ENCODE results near the gene PSAT1. TPM values are rescaled to one million over a fixed set of nuclear protein-coding genes. Genes with fewer than 3 reads are reported as not detected.

The PSAT1 gene
- total RNA-seq, 1 experiment from 2014 or later: 69.5 TPM

DNA sequence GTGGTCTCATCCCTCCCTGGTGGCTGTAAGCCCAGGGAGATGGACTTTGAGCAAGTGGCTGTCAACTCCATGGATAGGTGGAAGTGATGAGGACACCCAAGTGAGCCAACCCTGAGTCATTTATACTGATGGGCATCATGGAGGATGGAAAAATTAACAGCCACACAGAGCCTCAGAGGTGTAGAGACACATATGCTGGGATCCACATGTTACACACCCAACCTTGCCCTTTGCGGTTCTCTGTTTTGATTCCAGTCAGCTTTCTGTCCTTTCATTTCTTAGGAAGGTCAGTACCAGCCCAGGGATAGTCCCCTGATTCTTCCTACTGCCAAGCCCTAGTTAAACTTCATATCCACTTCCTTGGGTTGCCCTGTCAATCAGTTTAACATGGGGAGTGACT lies 51.9 kb downstream of the PSAT1 start:
- BruUV-seq (replicated peaks): no TSS peak
- TF ChIP-seq, protein P1, sequence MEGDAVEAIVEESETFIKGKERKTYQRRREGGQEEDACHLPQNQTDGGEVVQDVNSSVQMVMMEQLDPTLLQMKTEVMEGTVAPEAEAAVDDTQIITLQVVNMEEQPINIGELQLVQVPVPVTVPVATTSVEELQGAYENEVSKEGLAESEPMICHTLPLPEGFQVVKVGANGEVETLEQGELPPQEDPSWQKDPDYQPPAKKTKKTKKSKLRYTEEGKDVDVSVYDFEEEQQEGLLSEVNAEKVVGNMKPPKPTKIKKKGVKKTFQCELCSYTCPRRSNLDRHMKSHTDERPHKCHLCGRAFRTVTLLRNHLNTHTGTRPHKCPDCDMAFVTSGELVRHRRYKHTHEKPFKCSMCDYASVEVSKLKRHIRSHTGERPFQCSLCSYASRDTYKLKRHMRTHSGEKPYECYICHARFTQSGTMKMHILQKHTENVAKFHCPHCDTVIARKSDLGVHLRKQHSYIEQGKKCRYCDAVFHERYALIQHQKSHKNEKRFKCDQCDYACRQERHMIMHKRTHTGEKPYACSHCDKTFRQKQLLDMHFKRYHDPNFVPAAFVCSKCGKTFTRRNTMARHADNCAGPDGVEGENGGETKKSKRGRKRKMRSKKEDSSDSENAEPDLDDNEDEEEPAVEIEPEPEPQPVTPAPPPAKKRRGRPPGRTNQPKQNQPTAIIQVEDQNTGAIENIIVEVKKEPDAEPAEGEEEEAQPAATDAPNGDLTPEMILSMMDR (IDR thresholded peaks at IDR 0.05; ENCODE audit: unreplicated experiment): no peak
- H3K27me3 Mint-ChIP-seq (ENCODE audit: unreplicated experiment): peaks cover 14% of the 10 kb centered on the region
- H3K27ac Mint-ChIP-seq (ENCODE audit: unreplicated experiment): no peak overlapping the region
- no peak for DNase-seq
- H3K4me3 Mint-ChIP-seq (ENCODE audit: low read depth, unreplicated experiment): no peak overlapping the region
- H3K36me3 Mint-ChIP-seq (ENCODE audit: insufficient read depth, unreplicated experiment): no peaks in the 10 kb centered on the region
- CTCF ChIA-PET: no interaction called here
- intact Hi-C loops (cut with micrococcal nuclease; ENCODE audit: unreplicated experiment): no loop called here
- H3K4me1 Mint-ChIP-seq (ENCODE audit: low read depth, unreplicated experiment): no peaks in the 10 kb centered on the region
- peaks cover 3% of the 10 kb centered on the region for H3K9me3 Mint-ChIP-seq (ENCODE audit: low read depth, unreplicated experiment)

DNA sequence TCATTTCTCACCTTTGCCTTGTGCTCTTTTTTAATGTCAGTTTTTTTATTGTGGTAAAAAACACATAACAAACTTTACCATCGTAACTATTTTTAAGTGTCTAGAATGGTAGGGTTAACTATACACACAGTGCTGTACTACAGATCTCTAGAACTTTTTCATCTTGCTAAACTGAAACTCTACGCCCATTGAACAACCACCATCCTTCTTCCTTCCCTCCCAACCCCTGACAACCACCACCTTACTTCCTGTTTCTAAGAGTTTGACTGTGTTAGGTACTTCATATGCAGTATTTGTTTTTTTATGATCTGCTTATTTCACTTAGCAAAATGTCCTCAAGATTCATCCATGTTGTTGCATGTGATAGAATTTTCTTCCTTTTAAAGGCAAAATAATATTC lies 54.9 kb downstream of the PSAT1 start:
- H3K36me3 Mint-ChIP-seq (ENCODE audit: insufficient read depth, unreplicated experiment): no peaks in the 10 kb centered on the region
- BruUV-seq (replicated peaks): no TSS peak
- TF ChIP-seq, protein P1 (IDR thresholded peaks at IDR 0.05; ENCODE audit: unreplicated experiment): no peak
- no peak for DNase-seq
- no peak overlapping the region for H3K4me3 Mint-ChIP-seq (ENCODE audit: low read depth, unreplicated experiment)
- intact Hi-C loops (cut with micrococcal nuclease; ENCODE audit: unreplicated experiment): no loop called here
- H3K27ac Mint-ChIP-seq (ENCODE audit: unreplicated experiment): no peak overlapping the region
- H3K9me3 Mint-ChIP-seq (ENCODE audit: low read depth, unreplicated experiment): no peaks in the 10 kb centered on the region
- peaks cover 2% of the 10 kb centered on the region for H3K27me3 Mint-ChIP-seq (ENCODE audit: unreplicated experiment)
- CTCF ChIA-PET: no interaction called here
- no peaks in the 10 kb centered on the region for H3K4me1 Mint-ChIP-seq (ENCODE audit: low read depth, unreplicated experiment)

DNA sequence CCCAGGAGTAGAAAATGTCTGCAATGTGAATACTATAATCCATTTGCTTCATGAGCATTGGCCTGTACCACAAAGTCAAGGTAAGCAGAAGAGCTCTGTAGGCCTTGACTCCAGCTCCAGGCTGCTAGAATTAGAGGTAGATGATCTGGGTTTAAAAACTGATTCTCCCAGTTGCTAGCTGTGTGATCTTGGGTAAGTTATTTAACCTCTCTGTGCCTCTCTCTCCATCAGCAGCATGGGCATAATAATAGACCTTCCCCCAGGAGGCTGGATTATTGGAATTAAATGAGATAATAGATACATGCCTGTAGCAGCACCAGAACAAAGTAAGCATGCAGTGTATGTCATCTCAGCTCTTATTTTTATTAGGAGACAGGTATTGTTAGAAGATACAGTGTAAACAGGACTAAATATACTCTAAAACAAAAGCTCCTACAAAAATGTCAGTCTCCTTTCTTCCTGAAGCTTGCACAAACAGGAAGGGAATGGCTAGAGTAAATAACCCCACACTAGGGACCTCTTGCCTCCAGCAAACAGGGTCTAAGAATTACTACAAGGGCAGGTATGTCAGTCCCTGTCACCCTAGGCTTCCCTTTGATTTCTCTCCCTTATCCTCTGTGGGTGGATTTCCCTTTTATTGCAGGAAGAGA lies 57.5 kb downstream of the PSAT1 start:
- H3K4me1 Mint-ChIP-seq (ENCODE audit: low read depth, unreplicated experiment): no peaks in the 10 kb centered on the region
- H3K27ac Mint-ChIP-seq (ENCODE audit: unreplicated experiment): no peak overlapping the region
- no peak for DNase-seq
- TF ChIP-seq, protein P1 (IDR thresholded peaks at IDR 0.05; ENCODE audit: unreplicated experiment): no peak
- H3K27me3 Mint-ChIP-seq (ENCODE audit: unreplicated experiment): no peaks in the 10 kb centered on the region
- no TSS peak for BruUV-seq (replicated peaks)
- no peaks in the 10 kb centered on the region for H3K36me3 Mint-ChIP-seq (ENCODE audit: insufficient read depth, unreplicated experiment)
- CTCF ChIA-PET: interaction anchor here (0.6 kb wide), 1 partner anchor 58 kb away, joined by 4 read pairs; the partner anchor contains the start of gene PSAT1
- intact Hi-C loops (cut with micrococcal nuclease; ENCODE audit: unreplicated experiment): no loop called here
- no peaks in the 10 kb centered on the region for H3K9me3 Mint-ChIP-seq (ENCODE audit: low read depth, unreplicated experiment)
- H3K4me3 Mint-ChIP-seq (ENCODE audit: low read depth, unreplicated experiment): no peak overlapping the region

DNA sequence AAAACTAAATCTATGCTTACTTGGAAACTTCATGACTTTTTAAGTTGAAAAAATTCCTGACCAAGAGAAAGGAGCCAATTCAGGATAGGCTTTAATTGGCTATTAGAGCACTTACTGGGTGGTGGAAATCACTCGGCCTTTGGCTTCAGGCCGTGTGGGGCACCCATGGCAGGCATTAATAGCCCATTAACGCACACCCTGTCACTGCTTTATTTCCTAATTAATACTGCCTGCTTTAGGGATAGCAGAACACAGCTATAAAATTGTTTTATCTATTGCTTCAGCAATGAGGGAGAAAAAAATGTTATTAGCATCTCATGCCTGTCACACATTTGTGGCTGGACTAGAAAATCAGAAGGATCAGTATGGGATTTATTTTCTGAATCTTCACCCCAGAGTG lies 58.1 kb downstream of the PSAT1 start:
- H3K4me1 Mint-ChIP-seq (ENCODE audit: low read depth, unreplicated experiment): no peaks in the 10 kb centered on the region
- CTCF ChIA-PET: no interaction called here
- BruUV-seq (replicated peaks): no TSS peak
- H3K9me3 Mint-ChIP-seq (ENCODE audit: low read depth, unreplicated experiment): no peaks in the 10 kb centered on the region
- no peak for DNase-seq
- H3K27ac Mint-ChIP-seq (ENCODE audit: unreplicated experiment): no peak overlapping the region
- intact Hi-C loops (cut with micrococcal nuclease; ENCODE audit: unreplicated experiment): no loop called here
- H3K4me3 Mint-ChIP-seq (ENCODE audit: low read depth, unreplicated experiment): no peak overlapping the region
- no peaks in the 10 kb centered on the region for H3K27me3 Mint-ChIP-seq (ENCODE audit: unreplicated experiment)
- H3K36me3 Mint-ChIP-seq (ENCODE audit: insufficient read depth, unreplicated experiment): no peaks in the 10 kb centered on the region
- TF ChIP-seq, protein P1 (IDR thresholded peaks at IDR 0.05; ENCODE audit: unreplicated experiment): no peak

Data from Calu3 (cell line).